Liver (tissue), 9 donors: ENCODE results near the gene ALDH1B1. TPM values are rescaled to one million over a fixed set of nuclear protein-coding genes. Genes with fewer than 3 reads are reported as not detected.

Experiments used
- DNase-seq: peaks from one replicate; pipeline ENCODE4 v3.0.0-alpha.2; 2017; ENCODE audit warnings: low spot score
- H3K27ac ChIP-seq, 2 donors: one replicate each; pipeline ENCODE4 v1.7.0; 2013; ENCODE audit warnings: inconsistent platforms in 2 of 2, low read length in 2 of 2, control low read depth in 1 of 2, low read depth in 1 of 2, mild to moderate bottlenecking in 1 of 2
- H3K27me3 ChIP-seq, 4 donors: one replicate each; pipeline versions ENCODE4 v1.6.1 to v1.7.0; 2013; ENCODE audit warnings: low read length in 3 of 4, inconsistent platforms in 1 of 4, mild to moderate bottlenecking in 1 of 4, moderate library complexity in 1 of 4; ENCODE audit not compliant: control insufficient read depth in 4 of 4, insufficient read depth in 4 of 4
- H3K36me3 ChIP-seq, 4 donors: one replicate each; pipeline versions ENCODE4 v1.6.1 to v1.7.0; 2013; ENCODE audit warnings: low read length in 3 of 4, mild to moderate bottlenecking in 3 of 4, low read depth in 1 of 4, moderate library complexity in 1 of 4; ENCODE audit not compliant: control insufficient read depth in 4 of 4, insufficient read depth in 3 of 4
- H3K4me1 ChIP-seq, 4 donors: one replicate each; pipeline versions ENCODE4 v1.6.1 to v1.7.0; 2013; ENCODE audit warnings: low read length in 3 of 4, mild to moderate bottlenecking in 3 of 4, moderate library complexity in 1 of 4; ENCODE audit not compliant: control insufficient read depth in 4 of 4, insufficient read depth in 4 of 4
- H3K4me3 ChIP-seq, 3 donors: one replicate each; pipeline versions ENCODE4 v1.6.1 to v1.7.0; 2013; ENCODE audit warnings: low read length in 3 of 3, control low read depth in 1 of 3, low read depth in 1 of 3, mild to moderate bottlenecking in 1 of 3
- H3K9ac ChIP-seq, 2 donors: one replicate each; pipeline ENCODE4 v1.7.0; 2013; ENCODE audit warnings: low read length in 2 of 2, mild to moderate bottlenecking in 2 of 2, moderate library complexity in 2 of 2, control low read depth in 1 of 2, low read depth in 1 of 2
- H3K9me3 ChIP-seq, 4 donors: one replicate each; pipeline versions ENCODE4 v1.6.1 to v1.7.0; 2013; ENCODE audit warnings: low read length in 3 of 4; ENCODE audit not compliant: control insufficient read depth in 4 of 4
- ATF3 ChIP-seq: IDR thresholded peaks from 2 replicates; pipeline ENCODE4 v1.6.1; 2016; ENCODE audit warnings: antibody characterized with exemption
- CTCF ChIP-seq: fragments of 150-350 bp; IDR thresholded peaks from 2 replicates; pipeline ENCODE4 v1.5.1; 2017; ENCODE audit warnings: improper control_type of control experiment, low read depth, low read length; ENCODE audit not compliant: missing input control
- EGR1 ChIP-seq, 2 donors: IDR thresholded peaks; 2 replicates each; pipeline ENCODE4 v1.6.1; 2016 to 2018; ENCODE audit warnings: antibody characterized with exemption in 2 of 2, low read depth in 2 of 2
- FOXA2 ChIP-seq: IDR thresholded peaks from 2 replicates; pipeline ENCODE4 v1.6.1; 2016; ENCODE audit warnings: antibody characterized with exemption
- HNF4A ChIP-seq, 2 donors: conservative IDR thresholded peaks; 2 replicates each; pipeline ENCODE4 v1.6.1; 2016; ENCODE audit warnings: antibody characterized with exemption in 2 of 2, mild to moderate bottlenecking in 2 of 2
- HNF4G ChIP-seq: IDR thresholded peaks from 2 replicates; pipeline ENCODE4 v1.6.1; 2016; ENCODE audit warnings: antibody characterized with exemption
- JUND ChIP-seq, 2 donors: IDR thresholded peaks; 2 replicates each; pipeline ENCODE4 v1.6.1; 2016; ENCODE audit warnings: antibody characterized with exemption in 2 of 2
- MAX ChIP-seq: IDR thresholded peaks from 2 replicates; pipeline ENCODE4 v1.6.1; 2016; ENCODE audit warnings: antibody characterized with exemption
- NR2F2 ChIP-seq: IDR thresholded peaks from 2 replicates; pipeline ENCODE4 v1.6.1; 2016; ENCODE audit warnings: antibody characterized with exemption
- RAD21 ChIP-seq, 2 donors: IDR thresholded peaks; 2 replicates each; pipeline ENCODE4 v1.6.1; 2016; ENCODE audit warnings: antibody characterized with exemption in 2 of 2, mild to moderate bottlenecking in 2 of 2
- REST ChIP-seq: IDR thresholded peaks from 2 replicates; pipeline ENCODE4 v1.6.1; 2016; ENCODE audit warnings: antibody characterized with exemption, mild to moderate bottlenecking
- RXRA ChIP-seq, 2 donors: IDR thresholded peaks; 2 replicates each; pipeline ENCODE4 v1.6.1; 2017 to 2018; ENCODE audit warnings: antibody characterized with exemption in 2 of 2, mild to moderate bottlenecking in 1 of 2
- TAF1 ChIP-seq: conservative IDR thresholded peaks from 2 replicates; pipeline ENCODE4 v1.6.1; 2016; ENCODE audit warnings: antibody characterized with exemption, mild to moderate bottlenecking
- YY1 ChIP-seq: IDR thresholded peaks from 2 replicates; pipeline ENCODE4 v1.6.1; 2016; ENCODE audit warnings: antibody characterized with exemption, mild to moderate bottlenecking
- ZBTB33 ChIP-seq: IDR thresholded peaks from 2 replicates; pipeline ENCODE4 v1.6.1; 2016; ENCODE audit warnings: antibody characterized with exemption
- WGBS: extraction: QIAGEN DNeasy Blood & Tissue Kit; methylation state at CpG from one replicate; pipeline ENCODE4 v1.1.7; 2013; 5-methylcytosine and 5-hydroxymethylcytosine counted together
- polyA plus RNA-seq, 2 donors: library from polyadenylated mRNA; stranded (reverse) in 1 of 2; unstranded in 1 of 2; fragments of 200-250 nt in 1 of 2; fragments of >200 nt in 1 of 2; fragmentation: Nextera tagmentation in 1 of 2; extraction: Ambion mirVana in 1 of 2; gene quantifications; one replicate each; pipeline versions ENCODE4 v1.2.1 to v1.2.3, GENCODE V29; 2013 to 2015
- total RNA-seq, 2 donors: library from RNA; depleted of rRNA; stranded (reverse); fragments of >200 nt; gene quantifications; one replicate each; pipeline ENCODE4 v1.2.3, GENCODE V29; 2014
- donor health status: healthy.
- donor health status: healthy.
- donor health status: healthy.
- donor health status: healthy.
- donor health status: healthy.

The ALDH1B1 gene
- total and polyA plus RNA-seq, 4 donors, result 18.9 to 73.9 (median 52.6) TPM

- no peak overlapping the region for H3K4me3 ChIP-seq
- no peak overlapping the region for H3K9ac ChIP-seq
- TF ChIP-seq ZBTB33, result no peak
- no peak for TF ChIP-seq HNF4A (conservative IDR thresholded peaks at IDR 0.05)
- TF ChIP-seq YY1, result no peak
- TF ChIP-seq JUND (IDR thresholded peaks at IDR 0.05), result no peak
- no peak for TF ChIP-seq ATF3
- TF ChIP-seq NR2F2, result no peak
- no peak for TF ChIP-seq TAF1
- no peak for TF ChIP-seq CTCF
- no peak for TF ChIP-seq FOXA2
- TF ChIP-seq EGR1 (IDR thresholded peaks at IDR 0.05; ENCODE audit: low read depth in 2 of 2), result no peak
- no peak for TF ChIP-seq RXRA (IDR thresholded peaks at IDR 0.05)
- no peak for TF ChIP-seq RAD21 (IDR thresholded peaks at IDR 0.05)
- no peak for TF ChIP-seq HNF4G
- TF ChIP-seq REST, result no peak
- TF ChIP-seq MAX, result no peak
- no peak for DNase-seq
- WGBS, result 87% methylated on average over 5 of the region's 5 CpGs
- no peak overlapping the region for H3K27ac ChIP-seq
- no peaks in the 10 kb centered on the region for H3K4me1 ChIP-seq
- H3K27me3 ChIP-seq, result no peaks in the 10 kb centered on the region
- no peaks in the 10 kb centered on the region for H3K9me3 ChIP-seq
- no peaks in the 10 kb centered on the region for H3K36me3 ChIP-seq
Observed at GRCh38 chr9:38357350-38358114, 35.0 kb upstream of the ALDH1B1 start.
